ENCODE results near the gene ADGRG1.

DNA sequence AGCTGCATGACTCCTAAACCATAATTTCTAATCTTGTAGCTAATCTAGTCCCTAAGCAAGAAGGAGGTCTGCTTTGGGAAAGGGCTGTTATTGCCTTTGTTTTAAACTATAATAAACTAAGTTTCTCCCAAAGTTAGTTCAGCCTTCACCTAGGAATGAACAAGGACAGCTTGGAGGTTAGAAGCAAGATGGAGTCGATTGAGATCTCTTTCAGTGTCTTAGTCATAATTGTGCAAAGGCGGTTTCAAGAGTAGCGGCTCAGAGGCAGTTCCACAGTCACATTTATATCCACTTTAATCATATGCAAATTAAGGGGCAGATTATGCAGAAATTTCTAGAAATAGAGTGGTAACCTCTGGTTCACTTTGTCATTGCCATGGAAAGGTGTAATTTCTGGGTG is 83.6 kb downstream of the ADGRG1 start:
- TF ChIP-seq SP3 (tag by site-specific recombination; IDR thresholded peaks at IDR 0.05) (no peak), ZNF791 (tag by site-specific recombination; IDR thresholded peaks at IDR 0.05) (no peak), KLF1 (tag by site-specific recombination; IDR thresholded peaks at IDR 0.05) (no peak), CTCF (tag by site-specific recombination; IDR thresholded peaks at IDR 0.05) (no peak)
- TF ChIP-seq, protein P1, sequence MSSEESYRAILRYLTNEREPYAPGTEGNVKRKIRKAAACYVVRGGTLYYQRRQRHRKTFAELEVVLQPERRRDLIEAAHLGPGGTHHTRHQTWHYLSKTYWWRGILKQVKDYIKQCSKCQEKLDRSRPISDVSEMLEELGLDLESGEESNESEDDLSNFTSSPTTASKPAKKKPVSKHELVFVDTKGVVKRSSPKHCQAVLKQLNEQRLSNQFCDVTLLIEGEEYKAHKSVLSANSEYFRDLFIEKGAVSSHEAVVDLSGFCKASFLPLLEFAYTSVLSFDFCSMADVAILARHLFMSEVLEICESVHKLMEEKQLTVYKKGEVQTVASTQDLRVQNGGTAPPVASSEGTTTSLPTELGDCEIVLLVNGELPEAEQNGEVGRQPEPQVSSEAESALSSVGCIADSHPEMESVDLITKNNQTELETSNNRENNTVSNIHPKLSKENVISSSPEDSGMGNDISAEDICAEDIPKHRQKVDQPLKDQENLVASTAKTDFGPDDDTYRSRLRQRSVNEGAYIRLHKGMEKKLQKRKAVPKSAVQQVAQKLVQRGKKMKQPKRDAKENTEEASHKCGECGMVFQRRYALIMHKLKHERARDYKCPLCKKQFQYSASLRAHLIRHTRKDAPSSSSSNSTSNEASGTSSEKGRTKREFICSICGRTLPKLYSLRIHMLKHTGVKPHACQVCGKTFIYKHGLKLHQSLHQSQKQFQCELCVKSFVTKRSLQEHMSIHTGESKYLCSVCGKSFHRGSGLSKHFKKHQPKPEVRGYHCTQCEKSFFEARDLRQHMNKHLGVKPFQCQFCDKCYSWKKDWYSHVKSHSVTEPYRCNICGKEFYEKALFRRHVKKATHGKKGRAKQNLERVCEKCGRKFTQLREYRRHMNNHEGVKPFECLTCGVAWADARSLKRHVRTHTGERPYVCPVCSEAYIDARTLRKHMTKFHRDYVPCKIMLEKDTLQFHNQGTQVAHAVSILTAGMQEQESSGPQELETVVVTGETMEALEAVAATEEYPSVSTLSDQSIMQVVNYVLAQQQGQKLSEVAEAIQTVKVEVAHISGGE (tag by site-specific recombination; conservative IDR thresholded peaks at IDR 0.05; ENCODE audit: low read depth): no peak
